ENCODE results near the gene CES5A. TPM values are rescaled to one million over a fixed set of nuclear protein-coding genes. Genes with fewer than 3 reads are reported as not detected.

Gene CES5A
- total RNA-seq, 2 donors from 2014 or later, result not detected

- no peak overlapping the region for H3K27ac Mint-ChIP-seq
- H3K27me3 Mint-ChIP-seq, result peaks cover 33% of the 10 kb centered on the region
- no peaks in the 10 kb centered on the region for H3K36me3 Mint-ChIP-seq (ENCODE audit: low read depth)
- H3K9me3 ChIP-seq (ENCODE audit: control insufficient read depth, low read length, poor library complexity, severe bottlenecking), result no peaks in the 10 kb centered on the region
- no peaks in the 10 kb centered on the region for H3K4me1 Mint-ChIP-seq
- no peak overlapping the region for H3K4me3 Mint-ChIP-seq
- DNase-seq, result no peak
- no peak for ATAC-seq
Observed at GRCh38 chr16:55905651-55906050, 30.5 kb upstream of the CES5A start.

GRCh38 chr16:55901566-55902217 lies 26.5 kb upstream of the CES5A start:
- no peak overlapping the region for H3K4me3 Mint-ChIP-seq
- no peaks in the 10 kb centered on the region for H3K36me3 Mint-ChIP-seq (ENCODE audit: low read depth)
- ATAC-seq, result no peak
- DNase-seq, result no peak
- H3K9me3 ChIP-seq (ENCODE audit: control insufficient read depth, low read length, poor library complexity, severe bottlenecking), result no peaks in the 10 kb centered on the region
- no peaks in the 10 kb centered on the region for H3K4me1 Mint-ChIP-seq
- H3K27me3 Mint-ChIP-seq, result peaks cover 21% of the 10 kb centered on the region
- no peak overlapping the region for H3K27ac Mint-ChIP-seq

GRCh38 chr16:55900616-55901393 lies 25.6 kb upstream of the CES5A start:
- H3K9me3 ChIP-seq (ENCODE audit: control insufficient read depth, low read length, poor library complexity, severe bottlenecking), result no peaks in the 10 kb centered on the region
- H3K4me3 Mint-ChIP-seq, result no peak overlapping the region
- H3K36me3 Mint-ChIP-seq (ENCODE audit: low read depth), result no peaks in the 10 kb centered on the region
- peaks cover 13% of the 10 kb centered on the region for H3K27me3 Mint-ChIP-seq
- DNase-seq (no peak), ATAC-seq (no peak)
- no peaks in the 10 kb centered on the region for H3K4me1 Mint-ChIP-seq
- no peak overlapping the region for H3K27ac Mint-ChIP-seq

- ATAC-seq (no peak), DNase-seq (no peak)
- Mint-ChIP-seq H3K27me3 (peaks cover 7% of the 10 kb centered on the region), H3K4me1 (no peaks in the 10 kb centered on the region), H3K36me3 (ENCODE audit: low read depth) (no peaks in the 10 kb centered on the region), H3K4me3 (no peak overlapping the region), H3K27ac (no peak overlapping the region)
- no peaks in the 10 kb centered on the region for H3K9me3 ChIP-seq (ENCODE audit: control insufficient read depth, low read length, poor library complexity, severe bottlenecking)
Observed at GRCh38 chr16:55899857-55900256, 24.7 kb upstream of the CES5A start.

GRCh38 chr16:55898592-55898991 lies 23.4 kb upstream of the CES5A start:
- ATAC-seq (no peak), DNase-seq (no peak)
- no peaks in the 10 kb centered on the region for H3K4me1 Mint-ChIP-seq
- H3K9me3 ChIP-seq (ENCODE audit: control insufficient read depth, low read length, poor library complexity, severe bottlenecking), result no peaks in the 10 kb centered on the region
- H3K27me3 Mint-ChIP-seq, result peaks cover 7% of the 10 kb centered on the region
- no peak overlapping the region for H3K27ac Mint-ChIP-seq
- H3K36me3 Mint-ChIP-seq (ENCODE audit: low read depth), result no peaks in the 10 kb centered on the region
- no peak overlapping the region for H3K4me3 Mint-ChIP-seq

GRCh38 chr16:55892821-55893220 lies 17.6 kb upstream of the CES5A start:
- H3K4me3 Mint-ChIP-seq, result no peak overlapping the region
- H3K27ac Mint-ChIP-seq, result no peak overlapping the region
- ATAC-seq (no peak), DNase-seq (no peak)
- no peaks in the 10 kb centered on the region for H3K9me3 ChIP-seq (ENCODE audit: control insufficient read depth, low read length, poor library complexity, severe bottlenecking)
- H3K36me3 Mint-ChIP-seq (ENCODE audit: low read depth), result no peaks in the 10 kb centered on the region
- H3K27me3 Mint-ChIP-seq, result no peaks in the 10 kb centered on the region
- no peaks in the 10 kb centered on the region for H3K4me1 Mint-ChIP-seq

GRCh38 chr16:55889518-55889917 lies 14.3 kb upstream of the CES5A start:
- H3K27me3 Mint-ChIP-seq, result peaks cover 12% of the 10 kb centered on the region
- no peak for DNase-seq
- no peaks in the 10 kb centered on the region for H3K36me3 Mint-ChIP-seq (ENCODE audit: low read depth)
- ATAC-seq, result no peak
- no peak overlapping the region for H3K27ac Mint-ChIP-seq
- H3K9me3 ChIP-seq (ENCODE audit: control insufficient read depth, low read length, poor library complexity, severe bottlenecking), result no peaks in the 10 kb centered on the region
- no peaks in the 10 kb centered on the region for H3K4me1 Mint-ChIP-seq
- H3K4me3 Mint-ChIP-seq, result no peak overlapping the region

GRCh38 chr16:55888546-55888945 lies 13.4 kb upstream of the CES5A start:
- Mint-ChIP-seq H3K27ac (no peak overlapping the region), H3K4me1 (no peaks in the 10 kb centered on the region), H3K36me3 (ENCODE audit: low read depth) (no peaks in the 10 kb centered on the region), H3K27me3 (peaks cover 16% of the 10 kb centered on the region), H3K4me3 (no peak overlapping the region)
- DNase-seq, result no peak
- ATAC-seq, result no peak
- H3K9me3 ChIP-seq (ENCODE audit: control insufficient read depth, low read length, poor library complexity, severe bottlenecking), result no peaks in the 10 kb centered on the region

GRCh38 chr16:55876854-55877253 lies 1.7 kb upstream of the CES5A start:
- DNase-seq (no peak), ATAC-seq (no peak)
- no peak overlapping the region for H3K27ac Mint-ChIP-seq
- H3K36me3 Mint-ChIP-seq (ENCODE audit: low read depth), result peaks cover 4% of the 10 kb centered on the region
- H3K9me3 ChIP-seq (ENCODE audit: control insufficient read depth, low read length, poor library complexity, severe bottlenecking), result no peaks in the 10 kb centered on the region
- H3K4me3 Mint-ChIP-seq, result no peak overlapping the region
- H3K27me3 Mint-ChIP-seq, result peaks cover 46% of the 10 kb centered on the region
- H3K4me1 Mint-ChIP-seq, result peaks cover 2% of the 10 kb centered on the region

GRCh38 chr16:55873122-55873521 lies 2.1 kb downstream of the CES5A start:
- Mint-ChIP-seq H3K4me1 (peaks cover 5% of the 10 kb centered on the region), H3K4me3 (no peak overlapping the region), H3K36me3 (ENCODE audit: low read depth) (peaks cover 4% of the 10 kb centered on the region), H3K27ac (no peak overlapping the region), H3K27me3 (peaks cover 65% of the 10 kb centered on the region)
- ATAC-seq (no peak), DNase-seq (no peak)
- no peaks in the 10 kb centered on the region for H3K9me3 ChIP-seq (ENCODE audit: control insufficient read depth, low read length, poor library complexity, severe bottlenecking)

GRCh38 chr16:55872130-55872529 lies 3.0 kb downstream of the CES5A start:
- Mint-ChIP-seq H3K27ac (no peak overlapping the region), H3K27me3 (peaks cover 73% of the 10 kb centered on the region), H3K4me1 (peaks cover 5% of the 10 kb centered on the region), H3K4me3 (no peak overlapping the region), H3K36me3 (ENCODE audit: low read depth) (peaks cover 4% of the 10 kb centered on the region)
- DNase-seq (no peak), ATAC-seq (no peak)
- no peaks in the 10 kb centered on the region for H3K9me3 ChIP-seq (ENCODE audit: control insufficient read depth, low read length, poor library complexity, severe bottlenecking)

GRCh38 chr16:55871411-55872038 lies 3.6 kb downstream of the CES5A start:
- no peak for ATAC-seq

GRCh38 chr16:55868980-55869379 lies 6.2 kb downstream of the CES5A start:
- no peak for ATAC-seq
- DNase-seq, result no peak
- Mint-ChIP-seq H3K27me3 (peaks cover 50% of the 10 kb centered on the region), H3K4me1 (peaks cover 5% of the 10 kb centered on the region), H3K27ac (no peak overlapping the region), H3K36me3 (ENCODE audit: low read depth) (peaks cover 2% of the 10 kb centered on the region), H3K4me3 (no peak overlapping the region)
- no peaks in the 10 kb centered on the region for H3K9me3 ChIP-seq (ENCODE audit: control insufficient read depth, low read length, poor library complexity, severe bottlenecking)

More at GRCh38 chr16:55871411-55872038, 3.6 kb downstream of the CES5A start:
- no peak for DNase-seq
- H3K4me1 Mint-ChIP-seq, result peaks cover 5% of the 10 kb centered on the region
- peaks cover 71% of the 10 kb centered on the region for H3K27me3 Mint-ChIP-seq
- H3K4me3 Mint-ChIP-seq, result no peak overlapping the region
- no peaks in the 10 kb centered on the region for H3K9me3 ChIP-seq (ENCODE audit: control insufficient read depth, low read length, poor library complexity, severe bottlenecking)
- no peak overlapping the region for H3K27ac Mint-ChIP-seq
- H3K36me3 Mint-ChIP-seq (ENCODE audit: low read depth), result peaks cover 4% of the 10 kb centered on the region

Measured in T-helper 17 cell (primary cell).